Naive B cell (primary cell): ENCODE measurements around the gene WFIKKN2. TPM values are rescaled to one million over a fixed set of nuclear protein-coding genes. Genes with fewer than 3 reads are reported as not detected.

Source experiments
- ATAC-seq, 2 donors: fragments of 150-1000 bp; cut with Tn5 transposase; 2 replicates each; pipeline ENCODE4 v1.10.0; 2021; ENCODE audit warnings: low read depth in 2 of 2, mild to moderate bottlenecking in 2 of 2, moderate library complexity in 2 of 2
- DNase-seq: peaks from one replicate; pipeline ENCODE4 v3.0.0; 2022
- H3K27ac Mint-ChIP-seq, 6 donors: one replicate each; pipeline ENCODE4 v1.8.0; 2020 to 2022; ENCODE audit warnings: mild to moderate bottlenecking in 6 of 6, mixed read lengths in 6 of 6, moderate library complexity in 5 of 6, inconsistent platforms in 2 of 6
- H3K27me3 Mint-ChIP-seq, 3 donors: one replicate each; pipeline ENCODE4 v1.8.0; 2021 to 2022; ENCODE audit warnings: mixed read lengths in 3 of 3, mild to moderate bottlenecking in 1 of 3
- H3K36me3 Mint-ChIP-seq, 2 donors: one replicate each; pipeline ENCODE4 v1.8.0; 2020 to 2022; ENCODE audit warnings: mixed read lengths in 2 of 2, inconsistent platforms in 1 of 2, mild to moderate bottlenecking in 1 of 2
- H3K4me1 Mint-ChIP-seq, 3 donors: one replicate each; pipeline ENCODE4 v1.8.0; 2020 to 2022; ENCODE audit warnings: mixed read lengths in 3 of 3, inconsistent platforms in 1 of 3, mild to moderate bottlenecking in 1 of 3, moderate library complexity in 1 of 3
- H3K4me3 Mint-ChIP-seq, 8 donors: one replicate each; pipeline ENCODE4 v1.8.0; 2020 to 2022; ENCODE audit warnings: mild to moderate bottlenecking in 8 of 8, mixed read lengths in 8 of 8, moderate library complexity in 8 of 8, inconsistent platforms in 2 of 8
- H3K9me3 Mint-ChIP-seq, 7 donors: one replicate each; pipeline ENCODE4 v1.8.0; 2020 to 2022; ENCODE audit warnings: mixed read lengths in 7 of 7, mild to moderate bottlenecking in 5 of 7, inconsistent platforms in 2 of 7, moderate library complexity in 1 of 7
- polyA plus RNA-seq, 6 donors: library from polyadenylated mRNA; unstranded; fragments of 300-500 nt; fragmentation: Illumina TruSeq; gene quantifications; one replicate each; pipeline ENCODE4 v1.2.3, GENCODE V29; 2021; ENCODE audit warnings: low read depth in 6 of 6

WFIKKN2 gene
- polyA plus RNA-seq, 6 donors from 2014 or later, result not detected

- H3K9me3 Mint-ChIP-seq, result peaks cover 0 to 7% (median 1%) of the 10 kb centered on the region in 7 donors
- H3K27me3 Mint-ChIP-seq, result peaks cover 0 to 7% (median 0%) of the 10 kb centered on the region in 3 donors
- DNase-seq, result no peak
- H3K4me1 Mint-ChIP-seq, result peaks cover 0 to 4% (median 0%) of the 10 kb centered on the region in 3 donors
- H3K27ac Mint-ChIP-seq, result no peak overlapping the region
- no peak for ATAC-seq
- no peak overlapping the region for H3K4me3 Mint-ChIP-seq
- peaks cover 0 to 2% of the 10 kb centered on the region in 2 donors for H3K36me3 Mint-ChIP-seq
Measured at GRCh38 chr17:50843150-50843905, 7.9 kb downstream of the WFIKKN2 start.

- peaks cover 0 to 9% of the 10 kb centered on the region in 2 donors for H3K36me3 Mint-ChIP-seq
- H3K4me1 Mint-ChIP-seq, result peaks cover 0 to 4% (median 0%) of the 10 kb centered on the region in 3 donors
- peaks cover 0 to 14% (median 7%) of the 10 kb centered on the region in 7 donors for H3K9me3 Mint-ChIP-seq
- H3K4me3 Mint-ChIP-seq, result no peak overlapping the region
- no peaks in the 10 kb centered on the region for H3K27me3 Mint-ChIP-seq
- ATAC-seq (no peak), DNase-seq (no peak)
- peak overlapping the region in 1 of 6 donors; percentile 37 for H3K27ac Mint-ChIP-seq
Measured at GRCh38 chr17:50844117-50844700, 8.8 kb downstream of the WFIKKN2 start.

- no peaks in the 10 kb centered on the region for H3K27me3 Mint-ChIP-seq
- no peak overlapping the region for H3K27ac Mint-ChIP-seq
- no peak for DNase-seq
- ATAC-seq, result no peak
- H3K9me3 Mint-ChIP-seq, result peaks cover 0 to 14% (median 7%) of the 10 kb centered on the region in 7 donors
- no peak overlapping the region for H3K4me3 Mint-ChIP-seq
- H3K36me3 Mint-ChIP-seq, result peaks cover 0 to 9% of the 10 kb centered on the region in 2 donors
- peaks cover 0 to 4% (median 0%) of the 10 kb centered on the region in 3 donors for H3K4me1 Mint-ChIP-seq
Measured at GRCh38 chr17:50845240-50846147, 10.1 kb downstream of the WFIKKN2 start.

GRCh38 chr17:50847566-50847965 is 12.2 kb downstream of the WFIKKN2 start:
- ATAC-seq, result no peak
- peaks cover 9 to 13% (median 11%) of the 10 kb centered on the region in 3 donors for H3K4me1 Mint-ChIP-seq
- peaks cover 0 to 14% (median 7%) of the 10 kb centered on the region in 7 donors for H3K9me3 Mint-ChIP-seq
- no peak for DNase-seq
- no peaks in the 10 kb centered on the region for H3K27me3 Mint-ChIP-seq
- H3K36me3 Mint-ChIP-seq, result peaks cover 0 to 9% of the 10 kb centered on the region in 2 donors
- no peak overlapping the region for H3K4me3 Mint-ChIP-seq
- no peak overlapping the region for H3K27ac Mint-ChIP-seq

- peaks cover 0 to 14% (median 7%) of the 10 kb centered on the region in 7 donors for H3K9me3 Mint-ChIP-seq
- H3K36me3 Mint-ChIP-seq, result peaks cover 0 to 9% of the 10 kb centered on the region in 2 donors
- H3K27ac Mint-ChIP-seq, result no peak overlapping the region
- no peak for ATAC-seq
- peaks cover 13 to 15% (median 15%) of the 10 kb centered on the region in 3 donors for H3K4me1 Mint-ChIP-seq
- no peak overlapping the region for H3K4me3 Mint-ChIP-seq
- no peaks in the 10 kb centered on the region for H3K27me3 Mint-ChIP-seq
- no peak for DNase-seq
Measured at GRCh38 chr17:50848039-50848438, 12.7 kb downstream of the WFIKKN2 start.

GRCh38 chr17:50848711-50849110 is 13.3 kb downstream of the WFIKKN2 start:
- H3K36me3 Mint-ChIP-seq, result peaks cover 0 to 9% of the 10 kb centered on the region in 2 donors
- no peak for DNase-seq
- no peaks in the 10 kb centered on the region for H3K27me3 Mint-ChIP-seq
- H3K4me1 Mint-ChIP-seq, result peaks cover 13 to 15% (median 15%) of the 10 kb centered on the region in 3 donors
- H3K27ac Mint-ChIP-seq, result peak overlapping the region in 1 of 6 donors; percentile 58
- no peak overlapping the region for H3K4me3 Mint-ChIP-seq
- peaks cover 0 to 14% (median 7%) of the 10 kb centered on the region in 7 donors for H3K9me3 Mint-ChIP-seq
- no peak for ATAC-seq

- H3K27ac Mint-ChIP-seq, result no peak overlapping the region
- no peaks in the 10 kb centered on the region for H3K27me3 Mint-ChIP-seq
- DNase-seq (no peak), ATAC-seq (no peak)
- H3K36me3 Mint-ChIP-seq, result peaks cover 0 to 9% of the 10 kb centered on the region in 2 donors
- peaks cover 0 to 14% (median 7%) of the 10 kb centered on the region in 7 donors for H3K9me3 Mint-ChIP-seq
- H3K4me3 Mint-ChIP-seq, result no peak overlapping the region
- H3K4me1 Mint-ChIP-seq, result peaks cover 13 to 15% (median 15%) of the 10 kb centered on the region in 3 donors
Measured at GRCh38 chr17:50850640-50851039, 15.3 kb downstream of the WFIKKN2 start.

- peak overlapping the region in 4 of 8 donors; percentile 53 to 85 (median 78) for H3K4me3 Mint-ChIP-seq
- H3K36me3 Mint-ChIP-seq, result peaks cover 0 to 9% of the 10 kb centered on the region in 2 donors
- H3K27ac Mint-ChIP-seq, result peak overlapping the region in 5 of 6 donors; percentile 15 to 96 (median 74)
- no peak for ATAC-seq
- DNase-seq, result no peak
- peaks cover 0 to 9% (median 7%) of the 10 kb centered on the region in 7 donors for H3K9me3 Mint-ChIP-seq
- peaks cover 13 to 15% (median 15%) of the 10 kb centered on the region in 3 donors for H3K4me1 Mint-ChIP-seq
- H3K27me3 Mint-ChIP-seq, result no peaks in the 10 kb centered on the region
Measured at GRCh38 chr17:50853015-50853615, 17.7 kb downstream of the WFIKKN2 start.

GRCh38 chr17:50853781-50854180 is 18.4 kb downstream of the WFIKKN2 start:
- no peak for ATAC-seq
- no peaks in the 10 kb centered on the region for H3K27me3 Mint-ChIP-seq
- H3K27ac Mint-ChIP-seq, result no peak overlapping the region
- H3K9me3 Mint-ChIP-seq, result peaks cover 0 to 2% (median 2%) of the 10 kb centered on the region in 7 donors
- H3K4me3 Mint-ChIP-seq, result peak overlapping the region in 1 of 8 donors; percentile 66
- peaks cover 13 to 15% (median 15%) of the 10 kb centered on the region in 3 donors for H3K4me1 Mint-ChIP-seq
- DNase-seq, result no peak
- peaks cover 0 to 2% of the 10 kb centered on the region in 2 donors for H3K36me3 Mint-ChIP-seq

- no peaks in the 10 kb centered on the region for H3K36me3 Mint-ChIP-seq
Measured at GRCh38 chr17:50855708-50856330, 20.4 kb downstream of the WFIKKN2 start.

GRCh38 chr17:50856431-50856830 is 21.0 kb downstream of the WFIKKN2 start:
- DNase-seq, result no peak
- no peak for ATAC-seq
- peaks cover 13 to 15% (median 14%) of the 10 kb centered on the region in 3 donors for H3K4me1 Mint-ChIP-seq
- no peaks in the 10 kb centered on the region for H3K27me3 Mint-ChIP-seq
- H3K27ac Mint-ChIP-seq, result no peak overlapping the region
- no peaks in the 10 kb centered on the region for H3K36me3 Mint-ChIP-seq
- no peak overlapping the region for H3K4me3 Mint-ChIP-seq
- no peaks in the 10 kb centered on the region for H3K9me3 Mint-ChIP-seq

More at GRCh38 chr17:50855708-50856330, 20.4 kb downstream of the WFIKKN2 start:
- Mint-ChIP-seq H3K4me1 (peaks cover 13 to 15% (median 15%) of the 10 kb centered on the region in 3 donors), H3K27me3 (no peaks in the 10 kb centered on the region), H3K27ac (no peak overlapping the region), H3K9me3 (no peaks in the 10 kb centered on the region), H3K4me3 (no peak overlapping the region)
- DNase-seq, result no peak
- ATAC-seq, result no peak

- Mint-ChIP-seq H3K4me1 (peaks cover 5 to 8% (median 6%) of the 10 kb centered on the region in 3 donors), H3K36me3 (no peaks in the 10 kb centered on the region), H3K9me3 (no peaks in the 10 kb centered on the region), H3K27ac (no peak overlapping the region), H3K27me3 (no peaks in the 10 kb centered on the region), H3K4me3 (no peak overlapping the region)
- no peak for ATAC-seq
- no peak for DNase-seq
Measured at GRCh38 chr17:50858486-50859225, 23.3 kb downstream of the WFIKKN2 start.
